GM12865 (cell line): ENCODE data around the gene BLM.

Source experiments
- DNase-seq: peaks from one replicate; pipeline ENCODE4 v3.0.0; 2010; ENCODE audit warnings: low read depth
- H3K4me3 ChIP-seq: 2 replicates; pipeline ENCODE4 v1.5.1; 2011; ENCODE audit warnings: mild to moderate bottlenecking, low read depth, low read length, control low read depth
- TF ChIP-seq, protein P1 (sequence below): IDR thresholded peaks from 2 replicates; pipeline ENCODE4 v1.5.1; 2011; ENCODE audit warnings: low read length, control low read depth, low read depth, inconsistent platforms; ENCODE audit not compliant: insufficient read depth; ENCODE audit errors: missing control alignments

The BLM gene

DNA sequence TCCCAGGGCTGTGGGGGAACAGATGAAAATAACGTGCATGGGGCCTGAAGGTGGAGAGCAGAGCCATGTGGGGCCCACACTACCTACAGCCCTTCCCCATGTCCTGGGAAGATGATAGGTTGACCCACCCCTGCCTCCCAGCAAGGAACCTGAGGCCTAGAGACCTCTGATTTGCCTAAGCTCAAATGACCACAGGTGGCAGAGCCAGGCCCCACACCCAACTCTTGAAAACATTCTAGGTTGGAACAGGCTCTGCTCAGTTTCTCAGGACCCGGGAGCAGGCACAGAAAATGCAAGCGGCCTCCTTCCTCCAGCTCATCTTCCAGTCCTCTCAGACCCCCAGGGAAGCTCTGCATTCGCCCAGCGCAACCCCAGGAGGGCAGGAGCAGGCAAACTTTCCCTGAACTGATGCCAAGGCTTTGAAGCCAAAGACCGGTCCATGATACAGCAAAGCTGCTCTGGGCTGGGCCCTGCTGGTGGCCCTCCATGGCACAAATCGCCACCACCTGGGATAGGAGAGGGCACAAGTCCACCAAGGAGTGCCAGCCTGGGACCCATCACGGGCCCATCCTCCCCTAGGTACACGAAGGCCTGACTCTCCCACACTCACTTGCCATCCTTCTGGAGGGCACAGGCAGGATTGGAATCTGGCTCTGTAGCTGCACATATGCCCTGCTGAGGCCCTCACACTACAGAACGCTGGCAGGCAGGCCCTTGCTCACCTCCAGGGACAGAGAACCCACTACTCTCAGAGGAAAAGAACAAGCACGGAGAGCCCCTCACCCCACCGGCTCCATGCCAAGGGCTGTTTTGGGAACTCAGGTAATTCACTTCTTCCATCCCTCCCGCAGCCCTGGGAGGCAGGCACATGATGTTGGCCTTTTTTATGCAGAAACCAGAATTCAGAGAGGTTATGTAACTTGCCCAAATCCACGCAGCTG lies 100.2 kb downstream of the BLM start:
- H3K4me3 ChIP-seq = no peak overlapping the region
- TF ChIP-seq, protein P1, sequence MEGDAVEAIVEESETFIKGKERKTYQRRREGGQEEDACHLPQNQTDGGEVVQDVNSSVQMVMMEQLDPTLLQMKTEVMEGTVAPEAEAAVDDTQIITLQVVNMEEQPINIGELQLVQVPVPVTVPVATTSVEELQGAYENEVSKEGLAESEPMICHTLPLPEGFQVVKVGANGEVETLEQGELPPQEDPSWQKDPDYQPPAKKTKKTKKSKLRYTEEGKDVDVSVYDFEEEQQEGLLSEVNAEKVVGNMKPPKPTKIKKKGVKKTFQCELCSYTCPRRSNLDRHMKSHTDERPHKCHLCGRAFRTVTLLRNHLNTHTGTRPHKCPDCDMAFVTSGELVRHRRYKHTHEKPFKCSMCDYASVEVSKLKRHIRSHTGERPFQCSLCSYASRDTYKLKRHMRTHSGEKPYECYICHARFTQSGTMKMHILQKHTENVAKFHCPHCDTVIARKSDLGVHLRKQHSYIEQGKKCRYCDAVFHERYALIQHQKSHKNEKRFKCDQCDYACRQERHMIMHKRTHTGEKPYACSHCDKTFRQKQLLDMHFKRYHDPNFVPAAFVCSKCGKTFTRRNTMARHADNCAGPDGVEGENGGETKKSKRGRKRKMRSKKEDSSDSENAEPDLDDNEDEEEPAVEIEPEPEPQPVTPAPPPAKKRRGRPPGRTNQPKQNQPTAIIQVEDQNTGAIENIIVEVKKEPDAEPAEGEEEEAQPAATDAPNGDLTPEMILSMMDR = no peak
- DNase-seq = no peak

DNA sequence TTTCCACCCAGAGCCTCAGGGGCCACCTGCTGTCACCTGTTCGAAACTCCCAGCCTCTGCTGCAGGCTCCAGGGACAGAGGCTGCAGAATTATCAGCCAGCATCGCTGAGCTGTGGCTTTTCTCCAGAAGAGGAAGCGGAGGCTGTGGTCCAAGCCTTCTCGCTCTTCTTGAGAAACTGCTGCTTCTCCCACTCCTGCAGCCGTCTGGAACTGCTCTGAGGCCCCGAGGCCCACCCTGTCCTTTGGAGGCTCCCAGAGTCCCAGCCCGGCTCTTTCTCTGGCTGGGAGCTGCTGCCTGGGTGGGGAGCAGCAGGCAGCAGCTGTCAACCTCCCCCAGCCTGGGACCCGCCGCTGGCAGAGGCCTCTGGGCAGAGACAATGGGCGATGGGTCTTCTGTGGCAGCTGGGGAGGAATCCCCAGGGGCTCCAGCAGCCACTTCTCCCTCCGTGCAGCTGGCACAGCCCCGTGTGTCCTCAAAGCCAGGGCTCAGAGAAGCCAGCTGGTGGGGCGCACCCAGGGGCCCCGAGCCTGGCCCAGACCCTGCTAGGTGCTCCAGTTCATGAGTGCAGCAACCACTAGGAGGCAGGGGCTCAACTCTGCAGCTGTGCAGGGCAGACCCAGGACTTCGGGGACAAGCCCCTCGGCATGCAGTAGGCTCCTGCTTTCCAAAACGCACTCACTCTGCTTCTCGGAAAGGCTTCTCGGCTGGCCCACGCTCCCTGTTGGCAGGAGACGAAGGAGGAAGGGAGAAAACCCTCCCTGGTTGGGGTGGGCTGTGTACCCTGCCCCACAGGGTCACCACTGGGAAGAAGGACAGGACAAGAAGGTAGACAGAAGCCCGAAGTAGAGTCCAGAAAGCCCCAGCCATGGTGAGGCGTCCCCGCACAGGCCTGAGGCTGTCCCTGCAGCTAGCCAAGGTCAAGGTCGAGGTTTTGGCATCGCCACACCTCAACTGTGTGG lies 101.4 kb downstream of the BLM start:
- TF ChIP-seq, protein P1 = peak; percentile 36
- H3K4me3 ChIP-seq = no peak overlapping the region
- DNase-seq = peak; percentile 35

DNA sequence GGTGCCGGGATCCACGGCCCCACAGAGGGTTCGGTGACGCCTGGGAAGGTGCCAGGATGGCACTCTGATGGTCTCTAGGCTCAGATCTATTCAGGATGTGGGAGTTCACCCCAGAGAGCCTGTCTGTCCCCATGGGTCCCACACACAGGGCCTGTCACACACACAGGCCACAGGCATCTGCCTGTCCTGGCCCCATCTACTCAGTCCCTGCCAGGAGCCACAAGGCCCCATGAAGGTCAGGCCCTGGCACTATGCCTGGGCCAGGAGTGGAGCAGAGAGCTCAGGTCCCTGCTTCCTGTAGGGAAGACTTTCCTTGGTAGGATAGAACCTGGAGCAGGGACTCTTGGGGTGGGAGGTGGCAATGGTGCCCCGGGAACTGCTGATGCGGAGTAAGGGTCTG lies 102.2 kb downstream of the BLM start:
- H3K4me3 ChIP-seq = no peak overlapping the region
- DNase-seq = no peak
- TF ChIP-seq, protein P1 = no peak

DNA sequence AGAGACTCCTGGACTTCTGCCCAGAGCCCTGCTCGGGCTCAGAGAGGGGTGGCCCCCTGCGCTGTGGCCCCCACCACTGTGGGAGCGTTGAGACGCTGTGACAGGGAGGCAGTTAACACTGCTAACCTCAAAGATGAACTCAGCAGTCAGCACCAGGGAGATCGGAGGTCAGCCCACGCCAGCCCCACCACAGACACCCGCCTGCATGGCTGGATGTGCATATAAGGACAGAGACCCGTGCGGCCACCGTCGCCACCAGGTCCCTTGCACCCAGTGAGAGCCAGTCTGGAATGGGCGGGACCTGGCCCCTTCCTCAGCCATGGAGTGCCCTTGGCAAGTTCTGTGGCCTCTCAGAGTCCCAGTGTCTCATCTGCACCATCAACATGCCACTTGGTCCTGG lies 102.7 kb downstream of the BLM start:
- TF ChIP-seq, protein P1 = no peak
- no peak for DNase-seq
- no peak overlapping the region for H3K4me3 ChIP-seq

DNA sequence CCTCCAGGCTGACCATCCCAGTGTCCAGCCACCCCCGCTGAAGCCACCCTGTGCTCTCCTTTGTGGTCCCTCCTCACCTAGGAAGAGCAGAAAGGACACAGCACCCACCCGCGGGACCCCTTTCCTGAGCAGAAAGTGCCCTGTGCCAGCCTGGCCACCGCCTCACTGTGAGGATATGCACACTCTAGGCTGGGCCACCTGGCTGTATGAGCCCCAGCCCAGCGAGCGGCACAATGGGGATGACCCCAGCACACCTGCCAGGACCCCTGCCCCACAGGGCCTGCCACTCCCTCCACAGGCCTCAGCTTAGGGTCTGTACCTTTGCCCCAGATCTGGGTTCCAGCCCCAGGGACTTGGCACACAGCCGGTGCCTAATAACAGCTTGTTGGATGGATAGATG lies 103.3 kb downstream of the BLM start:
- no peak overlapping the region for H3K4me3 ChIP-seq
- TF ChIP-seq, protein P1 = no peak
- no peak for DNase-seq

DNA sequence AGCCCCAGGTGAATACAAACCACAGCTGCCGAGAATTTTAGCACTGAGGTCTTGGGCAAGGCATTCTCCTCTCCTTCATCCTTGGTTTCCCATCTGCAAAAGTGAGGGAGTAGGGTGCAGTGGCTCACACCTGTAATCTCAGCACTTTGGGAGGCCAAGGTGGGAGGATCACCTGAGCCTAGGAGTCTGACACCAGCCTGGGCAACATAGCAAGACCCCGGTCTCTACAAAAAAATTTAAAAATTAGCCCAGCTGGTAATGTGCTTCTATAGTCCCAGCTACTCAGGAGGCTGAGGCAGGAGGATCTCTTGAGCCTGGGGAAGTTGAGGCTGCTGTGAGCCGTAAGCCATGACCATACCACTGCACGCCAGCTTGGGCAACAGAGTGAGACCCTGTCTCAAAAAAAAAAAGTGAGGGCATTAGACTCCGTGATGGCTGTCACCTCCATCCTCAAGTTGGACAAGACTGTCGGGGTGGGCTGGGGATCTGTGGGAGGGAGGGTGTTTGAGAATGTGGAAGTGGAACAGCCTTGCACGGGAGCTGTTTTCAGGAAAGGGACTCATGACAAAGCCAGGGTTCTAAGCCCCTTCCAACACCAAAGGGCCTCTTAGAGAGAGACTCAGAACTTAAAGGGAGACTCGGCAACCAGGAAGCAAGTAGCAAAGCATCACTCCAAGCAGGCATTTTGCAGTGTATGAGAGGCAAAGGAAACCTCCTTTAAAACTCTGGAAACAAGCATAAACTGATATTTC lies 105.2 kb downstream of the BLM start:
- DNase-seq = no peak
- TF ChIP-seq, protein P1 = no peak
- H3K4me3 ChIP-seq = no peak overlapping the region
